Upper lobe of left lung (tissue), 4 donors: ENCODE measurements around the gene HCN3.

Experiments used
- EP300 ChIP-seq, 4 donors: sonication (generic); formaldehyde crosslinking; IDR thresholded peaks; one replicate each; pipeline ENCODE4 v1.5.1; 2017; ENCODE audit warnings: antibody characterized with exemption in 4 of 4, control low read depth in 2 of 4
- POLR2A ChIP-seq, 4 donors: fragments of 450-650 bp; IDR thresholded peaks; one replicate each; pipeline ENCODE4 v1.5.1; 2016 to 2017; ENCODE audit warnings: antibody characterized with exemption in 4 of 4, mild to moderate bottlenecking in 2 of 4
- POLR2AphosphoS5 ChIP-seq, 2 donors: sonication (generic); formaldehyde crosslinking; IDR thresholded peaks; one replicate each; pipeline ENCODE4 v1.5.1; 2017; ENCODE audit warnings: antibody characterized with exemption in 2 of 2
- TF ChIP-seq, protein P1 (sequence below), 6 experiments: fragments of 450-650 bp in 4 of 6; fragments of 200-600 bp in 2 of 6; sonication (generic) in 2 of 6; IDR thresholded peaks; one replicate each; pipeline ENCODE4 v1.5.1; 2016 to 2019; ENCODE audit warnings: antibody characterized with exemption in 6 of 6

DNA sequence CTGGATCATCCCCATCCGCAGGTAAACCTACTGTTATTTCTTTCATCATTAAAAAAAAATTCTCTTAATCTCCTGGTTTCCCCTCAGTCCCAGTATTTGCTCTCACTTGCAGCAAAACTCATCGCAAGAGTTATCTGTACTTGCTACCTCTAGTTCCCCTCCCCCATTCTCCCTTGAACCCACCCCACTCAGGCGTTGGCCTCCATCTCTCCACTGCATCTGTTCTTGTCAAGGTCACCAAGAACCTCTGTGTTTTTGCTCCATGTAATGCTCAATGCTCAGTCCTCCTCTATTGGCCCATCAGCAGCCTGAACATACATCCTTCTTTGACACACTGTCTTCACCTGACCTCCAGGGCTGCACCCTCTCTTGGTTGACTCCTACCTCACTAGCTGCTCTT, 19.4 kb downstream of the HCN3 start:
- TF ChIP-seq POLR2AphosphoS5 (IDR thresholded peaks at IDR 0.05) (no peak), POLR2A (IDR thresholded peaks at IDR 0.05) (no peak), EP300 (IDR thresholded peaks at IDR 0.05) (no peak)
- TF ChIP-seq, protein P1, sequence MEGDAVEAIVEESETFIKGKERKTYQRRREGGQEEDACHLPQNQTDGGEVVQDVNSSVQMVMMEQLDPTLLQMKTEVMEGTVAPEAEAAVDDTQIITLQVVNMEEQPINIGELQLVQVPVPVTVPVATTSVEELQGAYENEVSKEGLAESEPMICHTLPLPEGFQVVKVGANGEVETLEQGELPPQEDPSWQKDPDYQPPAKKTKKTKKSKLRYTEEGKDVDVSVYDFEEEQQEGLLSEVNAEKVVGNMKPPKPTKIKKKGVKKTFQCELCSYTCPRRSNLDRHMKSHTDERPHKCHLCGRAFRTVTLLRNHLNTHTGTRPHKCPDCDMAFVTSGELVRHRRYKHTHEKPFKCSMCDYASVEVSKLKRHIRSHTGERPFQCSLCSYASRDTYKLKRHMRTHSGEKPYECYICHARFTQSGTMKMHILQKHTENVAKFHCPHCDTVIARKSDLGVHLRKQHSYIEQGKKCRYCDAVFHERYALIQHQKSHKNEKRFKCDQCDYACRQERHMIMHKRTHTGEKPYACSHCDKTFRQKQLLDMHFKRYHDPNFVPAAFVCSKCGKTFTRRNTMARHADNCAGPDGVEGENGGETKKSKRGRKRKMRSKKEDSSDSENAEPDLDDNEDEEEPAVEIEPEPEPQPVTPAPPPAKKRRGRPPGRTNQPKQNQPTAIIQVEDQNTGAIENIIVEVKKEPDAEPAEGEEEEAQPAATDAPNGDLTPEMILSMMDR (IDR thresholded peaks at IDR 0.05), result no peak
